Measurements from ENCODE around the gene MATK.

DNA sequence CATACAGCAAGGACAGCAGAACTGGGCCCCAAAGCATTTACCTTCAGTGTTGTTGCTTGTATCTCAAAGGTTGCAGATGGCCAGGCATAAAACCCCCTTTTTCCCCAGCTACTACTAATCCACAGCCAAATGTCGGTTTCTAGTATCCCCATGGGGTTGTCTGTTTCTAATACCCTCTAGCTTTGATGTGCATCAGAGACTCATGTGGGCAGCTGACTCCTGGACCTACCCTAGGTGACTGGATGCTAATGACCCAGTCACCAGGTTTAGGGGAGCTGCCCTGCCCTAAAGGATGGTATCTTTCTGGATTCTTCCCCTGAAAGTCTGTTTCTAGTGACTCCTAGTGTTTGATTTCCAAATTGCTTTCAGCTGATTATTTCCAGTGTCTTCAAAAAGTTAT, 54.1 kb downstream of the MATK start:
- TF ChIP-seq, protein P1, sequence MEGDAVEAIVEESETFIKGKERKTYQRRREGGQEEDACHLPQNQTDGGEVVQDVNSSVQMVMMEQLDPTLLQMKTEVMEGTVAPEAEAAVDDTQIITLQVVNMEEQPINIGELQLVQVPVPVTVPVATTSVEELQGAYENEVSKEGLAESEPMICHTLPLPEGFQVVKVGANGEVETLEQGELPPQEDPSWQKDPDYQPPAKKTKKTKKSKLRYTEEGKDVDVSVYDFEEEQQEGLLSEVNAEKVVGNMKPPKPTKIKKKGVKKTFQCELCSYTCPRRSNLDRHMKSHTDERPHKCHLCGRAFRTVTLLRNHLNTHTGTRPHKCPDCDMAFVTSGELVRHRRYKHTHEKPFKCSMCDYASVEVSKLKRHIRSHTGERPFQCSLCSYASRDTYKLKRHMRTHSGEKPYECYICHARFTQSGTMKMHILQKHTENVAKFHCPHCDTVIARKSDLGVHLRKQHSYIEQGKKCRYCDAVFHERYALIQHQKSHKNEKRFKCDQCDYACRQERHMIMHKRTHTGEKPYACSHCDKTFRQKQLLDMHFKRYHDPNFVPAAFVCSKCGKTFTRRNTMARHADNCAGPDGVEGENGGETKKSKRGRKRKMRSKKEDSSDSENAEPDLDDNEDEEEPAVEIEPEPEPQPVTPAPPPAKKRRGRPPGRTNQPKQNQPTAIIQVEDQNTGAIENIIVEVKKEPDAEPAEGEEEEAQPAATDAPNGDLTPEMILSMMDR (IDR thresholded peaks at IDR 0.05) = no peak
- no peak for TF ChIP-seq POLR2A (IDR thresholded peaks at IDR 0.05)
